Testis (tissue), 3 donors: Measurements from ENCODE around the gene PRR7. TPM values are rescaled to one million over a fixed set of nuclear protein-coding genes. Genes with fewer than 3 reads are reported as not detected.
A peak's percentile ranks its signal among the peaks of the same experiment; 100 is the strongest.

Source experiments
- DNase-seq: peaks from one replicate; pipeline ENCODE4 v3.0.0-alpha.2; 2019
- H3K27ac ChIP-seq, 2 donors: fragments of 200-600 bp; sonication (generic); one replicate each; pipeline ENCODE4 v1.5.1; 2019
- H3K27me3 ChIP-seq: fragments of 200-600 bp; sonication (generic); one replicate; pipeline ENCODE4 v1.5.1; 2019
- H3K36me3 ChIP-seq: fragments of 200-600 bp; sonication (generic); one replicate; pipeline ENCODE4 v1.5.1; 2017; ENCODE audit warnings: low read depth; ENCODE audit errors: missing control alignments
- H3K4me1 ChIP-seq: fragments of 200-600 bp; sonication (generic); one replicate; pipeline ENCODE4 v1.5.1; 2019
- H3K4me3 ChIP-seq, 2 donors: fragments of 200-600 bp; sonication (generic); one replicate each; pipeline ENCODE4 v1.5.1; 2017 to 2019
- H3K9me3 ChIP-seq: fragments of 200-600 bp; sonication (generic); one replicate; pipeline ENCODE4 v1.5.1; 2017
- POLR2A ChIP-seq: fragments of 450-650 bp; IDR thresholded peaks from one replicate; pipeline ENCODE4 v1.6.1; 2017; ENCODE audit warnings: antibody characterized with exemption, mild to moderate bottlenecking, moderate library complexity
- WGBS, 2 donors: methylation state at CpG; one replicate each; pipeline ENCODE4 v1.1.5; 2018; 5-methylcytosine and 5-hydroxymethylcytosine counted together
- intact Hi-C: fragments of 100-400 bp; cut with DNase I; formaldehyde crosslinking; loops from one replicate; pipeline ENCODE4 v1.15.1; 2023; ENCODE audit warnings: low total_unique reads
- polyA plus RNA-seq: library from polyadenylated mRNA; stranded (reverse); fragments of 350-450 nt; fragmentation: Illumina TruSeq; extraction: RNeasy Lipid Tissue Mini Kit (QIAGEN cat#74804); gene quantifications from one replicate; pipeline ENCODE4 v1.2.3, GENCODE V29; 2014; ENCODE audit warnings: low read depth, low replicate concordance; ENCODE audit not compliant: insufficient read depth
- total RNA-seq, 2 donors: library from RNA; depleted of rRNA; stranded (reverse); fragments of >200 nt; gene quantifications; one replicate each; pipeline ENCODE4 v1.2.3, GENCODE V29; 2016
- TF ChIP-seq, protein P1 (sequence below), 3 experiments: fragments of 450-650 bp in 2 of 3; fragments of 200-600 bp in 1 of 3; sonication (generic) in 1 of 3; IDR thresholded peaks; one replicate each; pipeline ENCODE4 v1.5.1; 2016 to 2019; ENCODE audit warnings: antibody characterized with exemption in 3 of 3, mild to moderate bottlenecking in 2 of 3, moderate library complexity in 1 of 3

PRR7 gene
- total and polyA plus RNA-seq, 3 donors from 2014 or later = 2.8 to 23.2 (median 19.9) TPM

DNA sequence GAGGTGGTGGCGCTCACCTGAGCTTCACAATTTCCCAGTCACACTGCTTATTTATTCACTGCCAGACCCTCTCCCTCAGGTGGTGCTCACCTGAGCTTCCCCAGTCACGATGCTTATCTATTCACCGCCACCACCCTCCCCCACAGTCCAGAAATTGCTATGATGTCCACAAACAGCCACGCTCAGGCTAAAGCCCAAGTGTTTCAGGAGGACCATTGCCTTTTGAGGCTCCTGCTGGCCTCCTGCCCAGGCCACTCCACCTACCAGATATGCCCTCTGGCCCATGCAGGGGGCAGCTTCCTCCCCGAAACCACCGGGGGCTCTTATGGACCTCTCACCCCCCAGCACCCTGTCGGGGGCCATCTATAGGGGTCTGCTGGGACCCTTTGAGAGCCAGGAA is 46.2 kb downstream of the PRR7 start:
- peak overlapping the region; percentile 3 to 38 for H3K27ac ChIP-seq
- no peaks in the 10 kb centered on the region for H3K36me3 ChIP-seq
- H3K27me3 ChIP-seq = no peaks in the 10 kb centered on the region
- H3K4me3 ChIP-seq = no peak overlapping the region
- no peaks in the 10 kb centered on the region for H3K9me3 ChIP-seq
- TF ChIP-seq, protein P1, sequence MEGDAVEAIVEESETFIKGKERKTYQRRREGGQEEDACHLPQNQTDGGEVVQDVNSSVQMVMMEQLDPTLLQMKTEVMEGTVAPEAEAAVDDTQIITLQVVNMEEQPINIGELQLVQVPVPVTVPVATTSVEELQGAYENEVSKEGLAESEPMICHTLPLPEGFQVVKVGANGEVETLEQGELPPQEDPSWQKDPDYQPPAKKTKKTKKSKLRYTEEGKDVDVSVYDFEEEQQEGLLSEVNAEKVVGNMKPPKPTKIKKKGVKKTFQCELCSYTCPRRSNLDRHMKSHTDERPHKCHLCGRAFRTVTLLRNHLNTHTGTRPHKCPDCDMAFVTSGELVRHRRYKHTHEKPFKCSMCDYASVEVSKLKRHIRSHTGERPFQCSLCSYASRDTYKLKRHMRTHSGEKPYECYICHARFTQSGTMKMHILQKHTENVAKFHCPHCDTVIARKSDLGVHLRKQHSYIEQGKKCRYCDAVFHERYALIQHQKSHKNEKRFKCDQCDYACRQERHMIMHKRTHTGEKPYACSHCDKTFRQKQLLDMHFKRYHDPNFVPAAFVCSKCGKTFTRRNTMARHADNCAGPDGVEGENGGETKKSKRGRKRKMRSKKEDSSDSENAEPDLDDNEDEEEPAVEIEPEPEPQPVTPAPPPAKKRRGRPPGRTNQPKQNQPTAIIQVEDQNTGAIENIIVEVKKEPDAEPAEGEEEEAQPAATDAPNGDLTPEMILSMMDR (IDR thresholded peaks at IDR 0.05) = no peak
- no peak for TF ChIP-seq POLR2A
- DNase-seq = no peak
- 76 to 86% methylated on average over 7 of the region's 7 CpGs for WGBS, 2 donors
- intact Hi-C loops = no loop called here
- H3K4me1 ChIP-seq = peaks cover 27% of the 10 kb centered on the region

DNA sequence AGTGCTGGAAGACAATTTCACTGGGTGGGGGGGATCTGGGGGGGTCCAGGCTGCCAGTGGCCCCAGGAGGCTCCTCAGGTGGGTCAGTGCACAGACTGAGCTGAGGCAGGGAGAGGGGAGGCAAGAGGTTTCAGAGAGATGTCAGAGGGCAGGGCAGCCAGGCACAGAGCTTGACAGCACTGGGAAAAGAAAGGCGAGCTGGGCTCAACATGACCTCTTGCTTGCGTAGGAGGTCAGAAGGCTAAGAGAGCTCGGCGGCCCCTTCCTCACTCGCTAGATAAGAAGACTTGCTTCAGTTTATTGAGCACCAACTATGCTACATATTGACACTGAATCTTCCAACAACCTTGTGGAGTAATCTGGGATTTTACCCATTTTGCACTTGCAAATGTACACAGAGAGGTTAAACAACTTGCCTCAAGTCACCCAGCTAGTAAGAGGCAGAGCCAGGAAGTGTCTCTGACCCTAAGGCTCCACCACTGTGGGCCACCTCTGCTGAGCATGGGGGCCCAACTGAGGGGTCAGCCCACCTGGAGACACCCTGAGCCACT is 47.3 kb downstream of the PRR7 start:
- H3K27ac ChIP-seq = peak overlapping the region in 1 of 2 donors; percentile 86
- DNase-seq = no peak
- intact Hi-C loops = no loop called here
- H3K36me3 ChIP-seq = no peaks in the 10 kb centered on the region
- no peak overlapping the region for H3K4me3 ChIP-seq
- H3K27me3 ChIP-seq = no peaks in the 10 kb centered on the region
- TF ChIP-seq POLR2A = no peak
- TF ChIP-seq, protein P1 (IDR thresholded peaks at IDR 0.05) = no peak
- H3K4me1 ChIP-seq = peaks cover 37% of the 10 kb centered on the region
- 65 to 79% methylated on average over 5 of the region's 5 CpGs for WGBS, 2 donors
- no peaks in the 10 kb centered on the region for H3K9me3 ChIP-seq

DNA sequence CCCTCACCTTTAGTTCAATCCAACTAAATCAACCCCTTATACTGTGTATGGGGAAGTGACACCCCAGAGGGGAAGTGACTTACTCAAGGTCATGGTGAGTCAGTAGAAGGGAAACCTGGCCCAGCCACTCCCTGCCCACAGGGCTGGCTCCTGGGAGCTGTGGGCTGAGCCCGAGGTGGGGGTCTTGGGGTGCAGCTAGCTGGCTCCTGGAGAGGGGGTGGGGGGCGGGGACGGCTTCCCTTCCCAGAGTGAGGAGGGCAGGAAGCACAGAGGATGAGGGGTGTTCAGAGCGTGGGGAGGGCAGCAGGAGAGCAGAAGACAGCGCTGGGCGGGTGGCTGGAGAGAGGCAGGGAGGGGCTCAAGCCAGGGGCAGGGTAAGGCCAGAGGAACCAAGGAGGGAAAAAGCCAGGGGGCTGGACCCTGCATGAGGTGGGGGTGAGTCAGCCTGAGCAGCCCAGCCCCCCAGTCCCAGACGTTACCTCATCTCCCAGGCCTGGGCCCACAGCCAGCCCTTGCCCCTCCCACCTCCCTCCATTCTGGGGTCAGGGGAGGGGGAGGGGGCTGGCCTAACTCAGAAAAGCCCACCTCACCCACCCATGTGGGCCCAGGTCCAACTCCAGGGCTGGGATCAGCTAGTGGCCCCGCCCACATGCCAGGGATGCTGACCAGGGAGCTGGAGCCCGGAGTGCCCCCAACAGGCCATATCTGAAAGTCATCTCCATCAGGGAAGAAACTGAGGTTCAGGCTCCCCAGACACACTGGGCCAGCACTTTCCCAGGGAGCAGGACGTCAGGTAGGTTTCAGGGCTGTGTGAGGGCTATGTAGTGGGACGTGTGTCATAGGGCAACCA is 48.0 kb downstream of the PRR7 start:
- Histone ChIP-seq H3K9me3 (no peaks in the 10 kb centered on the region), H3K4me1 (peaks cover 40% of the 10 kb centered on the region), H3K36me3 (no peaks in the 10 kb centered on the region), H3K27ac (peak overlapping the region; percentile 85 to 86), H3K4me3 (no peak overlapping the region), H3K27me3 (no peaks in the 10 kb centered on the region)
- no peak for DNase-seq
- 55 to 64% methylated on average over 9 to 11 of the region's 11 CpGs for WGBS, 2 donors
- no peak for TF ChIP-seq POLR2A
- TF ChIP-seq, protein P1 (IDR thresholded peaks at IDR 0.05) = no peak
- intact Hi-C loops = no loop called here

DNA sequence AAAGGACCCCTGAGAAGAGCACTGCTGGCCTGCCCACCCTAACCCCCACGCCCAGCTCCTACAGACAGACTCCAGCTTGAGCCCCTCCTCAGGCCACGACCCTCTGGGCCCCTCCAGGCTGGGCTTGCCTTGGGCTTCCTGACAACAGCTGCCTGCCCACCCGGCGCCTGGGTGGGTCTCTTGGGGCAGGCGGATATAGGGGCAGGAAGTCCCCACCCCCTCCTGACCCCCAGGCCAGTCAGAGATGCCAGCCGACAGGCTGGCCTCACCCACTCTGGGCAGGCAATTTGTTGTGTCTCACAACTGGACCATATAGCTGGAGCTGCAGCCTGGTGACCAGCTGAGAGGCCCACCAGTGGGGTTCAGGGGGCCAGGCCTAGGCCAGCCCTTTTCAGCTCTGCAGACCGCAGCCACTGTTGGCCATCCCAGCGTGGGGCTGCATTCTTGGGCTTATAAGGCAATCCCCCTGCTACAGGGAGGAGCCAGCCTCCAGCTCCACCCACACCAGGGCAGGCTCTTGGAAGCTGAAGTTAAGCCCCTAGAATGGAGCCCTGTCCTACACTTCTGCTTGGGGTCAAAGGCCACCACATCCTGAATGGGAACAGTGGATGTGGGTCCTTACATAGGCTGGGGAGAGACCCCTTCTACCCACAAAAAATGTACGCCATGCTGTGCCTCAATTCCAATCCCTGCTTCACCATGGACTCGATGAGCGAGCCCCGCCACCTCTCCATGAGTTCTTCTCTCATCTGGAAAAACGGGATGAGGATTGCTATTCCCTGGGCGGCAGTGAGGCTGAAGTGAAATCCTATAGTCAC is 48.8 kb downstream of the PRR7 start:
- Histone ChIP-seq H3K27ac (peak overlapping the region; percentile 85 to 86), H3K9me3 (no peaks in the 10 kb centered on the region), H3K36me3 (no peaks in the 10 kb centered on the region), H3K27me3 (no peaks in the 10 kb centered on the region), H3K4me1 (peaks cover 44% of the 10 kb centered on the region), H3K4me3 (peak overlapping the region in 1 of 2 donors; percentile 85)
- peak; percentile 58 for DNase-seq
- WGBS, 2 donors = 70 to 71% methylated on average over 6 to 14 of the region's 14 CpGs
- intact Hi-C loops = no loop called here
- no peak for TF ChIP-seq POLR2A
- TF ChIP-seq, protein P1 (IDR thresholded peaks at IDR 0.05) = no peak
